Neural cell (in vitro differentiated cells): ENCODE results near the gene CLTCL1. TPM values are rescaled to one million over a fixed set of nuclear protein-coding genes. Genes with fewer than 3 reads are reported as not detected.

Experiments used
- H2AFZ ChIP-seq: fragments of 200-600, 300-800 bp; sonication (generic), shearing (Covaris generic); 2 replicates; pipeline ENCODE4 v1.6.0; 2014; ENCODE audit warnings: low read depth, mild to moderate bottlenecking, antibody characterized with exemption, low read length, moderate library complexity
- H3F3A ChIP-seq: fragments of 200-600 bp; shearing (Covaris generic); 2 replicates; pipeline ENCODE4 v1.6.1; 2016; ENCODE audit warnings: mild to moderate bottlenecking, moderate library complexity, mixed read lengths, antibody characterized with exemption, low read length; ENCODE audit not compliant: insufficient read depth, poor library complexity, severe bottlenecking
- H3K27ac ChIP-seq: fragments of 200-600, 300-800 bp; sonication (generic), shearing (Covaris generic); 2 replicates; pipeline ENCODE4 v1.5.1; 2014; ENCODE audit warnings: mild to moderate bottlenecking, low read length, moderate library complexity
- H3K27me3 ChIP-seq: fragments of 300-800, 200-600 bp; sonication (generic), shearing (Covaris generic); 2 replicates; pipeline ENCODE4 v1.6.0; 2014; ENCODE audit warnings: mild to moderate bottlenecking, low read depth, low read length, moderate library complexity; ENCODE audit not compliant: insufficient read depth
- H3K36me3 ChIP-seq: fragments of 300-800, 200-600 bp; sonication (generic), shearing (Covaris generic); 2 replicates; pipeline ENCODE4 v1.5.1; 2014; ENCODE audit warnings: mild to moderate bottlenecking, antibody characterized with exemption, low read length, moderate library complexity; ENCODE audit not compliant: insufficient read depth
- H3K4me2 ChIP-seq: fragments of 300-800, 200-600 bp; sonication (generic), shearing (Covaris generic); 2 replicates; pipeline ENCODE4 v1.6.0; 2014; ENCODE audit warnings: mild to moderate bottlenecking, low read length
- H3K4me3 ChIP-seq: fragments of 300-800, 200-600 bp; sonication (generic), shearing (Covaris generic); 2 replicates; pipeline ENCODE4 v1.5.1; 2014; ENCODE audit warnings: mild to moderate bottlenecking, low read length, moderate library complexity
- H3K79me2 ChIP-seq: fragments of 200-600 bp; shearing (Covaris generic); replicated peaks from 2 replicates; pipeline ENCODE4 v1.6.0; 2014; ENCODE audit warnings: mild to moderate bottlenecking, low read length, moderate library complexity; ENCODE audit not compliant: insufficient read depth
- H3K9ac ChIP-seq: fragments of 300-800, 200-600 bp; sonication (generic), shearing (Covaris generic); 2 replicates; pipeline ENCODE4 v1.6.1; 2016; ENCODE audit warnings: mild to moderate bottlenecking, low read length, mixed read lengths
- H3K9me2 ChIP-seq: fragments of 200-600 bp; shearing (Covaris generic); 2 replicates; pipeline ENCODE4 v1.6.1; 2016; ENCODE audit warnings: mild to moderate bottlenecking, low read length, mixed read lengths; ENCODE audit not compliant: insufficient read depth
- H3K9me3 ChIP-seq: fragments of 200-600, 300-800 bp; sonication (generic), shearing (Covaris generic); 2 replicates; pipeline ENCODE4 v1.6.1; 2016; ENCODE audit warnings: mild to moderate bottlenecking, mixed run types, low read length, moderate library complexity, mixed read lengths
- H4K20me1 ChIP-seq: fragments of 200-600 bp; shearing (Covaris generic); 2 replicates; pipeline ENCODE4 v1.6.1; 2016; ENCODE audit warnings: mild to moderate bottlenecking, mixed run types; ENCODE audit not compliant: insufficient read depth
- EP300 ChIP-seq: fragments of 450-650 bp; conservative IDR thresholded peaks from 2 replicates; pipeline ENCODE4 v1.6.1; 2014; ENCODE audit warnings: antibody characterized with exemption, mild to moderate bottlenecking, moderate library complexity; ENCODE audit not compliant: poor library complexity, severe bottlenecking
- EZH2 ChIP-seq: fragments of 200-600, 300-800 bp; shearing (Covaris generic), sonication (generic); IDR thresholded peaks from 2 replicates; pipeline ENCODE4 v1.6.1; 2014; ENCODE audit warnings: antibody characterized with exemption, low read length, borderline replicate concordance, mild to moderate bottlenecking; ENCODE audit not compliant: insufficient read depth, poor library complexity, severe bottlenecking
- MXI1 ChIP-seq: fragments of 450-650 bp; conservative IDR thresholded peaks from 2 replicates; pipeline ENCODE4 v1.6.1; 2014; ENCODE audit warnings: antibody characterized with exemption, mild to moderate bottlenecking; ENCODE audit not compliant: poor library complexity, severe bottlenecking
- POLR2AphosphoS5 ChIP-seq: IDR thresholded peaks from 2 replicates; pipeline ENCODE4 v1.6.1; 2012
- RAD21 ChIP-seq: fragments of 450-650 bp; conservative IDR thresholded peaks from 2 replicates; pipeline ENCODE4 v1.6.1; 2014; ENCODE audit warnings: antibody characterized with exemption, mild to moderate bottlenecking, moderate library complexity
- TAF1 ChIP-seq: IDR thresholded peaks from 2 replicates; pipeline ENCODE4 v1.6.1; 2012; ENCODE audit warnings: low read depth
- polyA plus RNA-seq: library from polyadenylated mRNA; depleted of rRNA; stranded (reverse); fragments of >200 nt; gene quantifications from 2 replicates; pipeline ENCODE4 v1.2.3, GENCODE V29; 2014
- TF ChIP-seq, protein P1 (sequence below): IDR thresholded peaks from 2 replicates; pipeline ENCODE4 v1.6.1; 2012; ENCODE audit warnings: borderline replicate concordance
- TF ChIP-seq, protein P2 (sequence below): fragments of 450-650 bp; IDR thresholded peaks from 2 replicates; pipeline ENCODE4 v1.5.1; 2014; ENCODE audit warnings: antibody characterized with exemption, mild to moderate bottlenecking, moderate library complexity; ENCODE audit not compliant: poor library complexity, severe bottlenecking

CLTCL1 gene
- polyA plus RNA-seq, 1 donor from 2014 or later: 7.8 TPM

DNA sequence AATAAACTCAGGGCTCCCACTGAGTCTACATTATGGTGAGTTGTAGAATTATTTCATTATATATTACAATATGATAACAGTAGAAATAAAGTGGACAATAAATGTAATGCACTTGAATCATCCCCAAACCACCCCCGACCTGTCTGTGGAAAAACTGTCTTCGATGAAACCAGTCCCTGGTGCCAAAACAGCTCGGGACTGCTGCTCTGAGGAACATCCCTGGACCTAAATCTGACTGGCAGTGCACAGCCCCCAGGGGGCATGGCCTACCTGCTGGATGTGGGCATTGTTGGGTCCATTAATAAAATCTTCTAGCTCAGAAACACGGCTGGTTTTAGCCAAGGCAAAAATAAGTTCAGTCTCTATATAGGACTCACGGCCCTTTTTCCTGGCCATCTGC, 83.6 kb downstream of the CLTCL1 start:
- Histone ChIP-seq H3K9me2 (no peaks in the 10 kb centered on the region), H4K20me1 (no peaks in the 10 kb centered on the region), H3K9me3 (no peaks in the 10 kb centered on the region), H3K9ac (no peak overlapping the region), H2AFZ (no peak overlapping the region), H3K36me3 (no peaks in the 10 kb centered on the region), H3K4me2 (no peak overlapping the region), H3K79me2 (no peaks in the 10 kb centered on the region), H3K27ac (no peak overlapping the region), H3K27me3 (no peaks in the 10 kb centered on the region), H3K4me3 (no peak overlapping the region), H3F3A (no peaks in the 10 kb centered on the region)
- TF ChIP-seq RAD21 (no peak), EZH2 (no peak)

DNA sequence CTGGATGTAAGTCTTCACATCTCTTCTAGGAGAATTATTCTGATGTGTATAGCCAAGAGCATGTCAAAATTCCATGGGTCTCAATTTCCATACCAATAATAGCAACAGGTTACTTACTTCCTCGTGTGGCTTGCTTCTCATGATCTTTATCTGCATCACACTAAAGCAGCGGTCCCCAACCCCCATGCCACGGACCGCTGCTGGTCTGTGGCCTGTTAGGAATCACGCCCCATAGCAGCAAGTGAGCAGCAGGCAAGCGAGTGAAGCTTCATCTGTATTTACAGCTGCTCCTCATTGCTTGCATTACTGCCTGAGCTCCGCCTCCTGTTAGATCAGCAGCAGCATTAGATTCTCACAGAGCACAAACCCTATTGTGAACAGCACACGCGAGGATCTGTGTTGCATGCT, 84.1 kb downstream of the CLTCL1 start:
- Histone ChIP-seq H3K9ac (no peak overlapping the region), H3K27me3 (no peaks in the 10 kb centered on the region), H3K4me3 (no peak overlapping the region), H3K27ac (no peak overlapping the region), H3K9me2 (no peaks in the 10 kb centered on the region), H3K4me2 (no peak overlapping the region), H3K36me3 (no peaks in the 10 kb centered on the region), H3F3A (no peaks in the 10 kb centered on the region), H3K79me2 (no peaks in the 10 kb centered on the region), H3K9me3 (no peaks in the 10 kb centered on the region), H2AFZ (no peak overlapping the region), H4K20me1 (no peaks in the 10 kb centered on the region)
- no peak for TF ChIP-seq TAF1
- no peak for TF ChIP-seq POLR2AphosphoS5
- TF ChIP-seq MXI1: no peak

DNA sequence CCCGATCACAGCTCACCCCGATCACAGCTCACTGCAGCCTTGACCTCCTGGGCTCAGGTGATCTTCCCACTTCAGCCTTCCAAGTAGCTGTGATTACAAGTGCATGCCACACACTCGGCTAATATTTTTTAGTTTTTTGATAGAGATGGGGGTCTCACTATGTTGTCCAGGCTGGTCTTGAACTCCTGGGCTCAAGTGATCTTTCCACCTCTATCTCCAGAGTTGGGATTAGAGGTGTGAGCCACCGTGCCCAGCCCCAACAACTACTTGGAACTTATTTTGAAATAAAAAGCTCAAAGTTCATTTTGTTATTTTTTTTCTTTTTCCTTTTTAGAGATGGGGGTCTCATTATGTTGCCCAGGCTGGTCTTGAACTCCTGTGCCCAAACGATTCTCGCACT, 85.2 kb downstream of the CLTCL1 start:
- H3K9me2 ChIP-seq: no peaks in the 10 kb centered on the region
- no peak overlapping the region for H3K4me2 ChIP-seq
- no peak overlapping the region for H3K27ac ChIP-seq
- H4K20me1 ChIP-seq: no peaks in the 10 kb centered on the region
- no peak overlapping the region for H3K4me3 ChIP-seq
- H3K27me3 ChIP-seq: no peaks in the 10 kb centered on the region
- no peaks in the 10 kb centered on the region for H3K79me2 ChIP-seq
- no peak overlapping the region for H2AFZ ChIP-seq
- H3K9ac ChIP-seq: no peak overlapping the region
- TF ChIP-seq TAF1 (no peak), MXI1 (no peak), POLR2AphosphoS5 (no peak), EP300 (no peak)
- TF ChIP-seq, protein P1, sequence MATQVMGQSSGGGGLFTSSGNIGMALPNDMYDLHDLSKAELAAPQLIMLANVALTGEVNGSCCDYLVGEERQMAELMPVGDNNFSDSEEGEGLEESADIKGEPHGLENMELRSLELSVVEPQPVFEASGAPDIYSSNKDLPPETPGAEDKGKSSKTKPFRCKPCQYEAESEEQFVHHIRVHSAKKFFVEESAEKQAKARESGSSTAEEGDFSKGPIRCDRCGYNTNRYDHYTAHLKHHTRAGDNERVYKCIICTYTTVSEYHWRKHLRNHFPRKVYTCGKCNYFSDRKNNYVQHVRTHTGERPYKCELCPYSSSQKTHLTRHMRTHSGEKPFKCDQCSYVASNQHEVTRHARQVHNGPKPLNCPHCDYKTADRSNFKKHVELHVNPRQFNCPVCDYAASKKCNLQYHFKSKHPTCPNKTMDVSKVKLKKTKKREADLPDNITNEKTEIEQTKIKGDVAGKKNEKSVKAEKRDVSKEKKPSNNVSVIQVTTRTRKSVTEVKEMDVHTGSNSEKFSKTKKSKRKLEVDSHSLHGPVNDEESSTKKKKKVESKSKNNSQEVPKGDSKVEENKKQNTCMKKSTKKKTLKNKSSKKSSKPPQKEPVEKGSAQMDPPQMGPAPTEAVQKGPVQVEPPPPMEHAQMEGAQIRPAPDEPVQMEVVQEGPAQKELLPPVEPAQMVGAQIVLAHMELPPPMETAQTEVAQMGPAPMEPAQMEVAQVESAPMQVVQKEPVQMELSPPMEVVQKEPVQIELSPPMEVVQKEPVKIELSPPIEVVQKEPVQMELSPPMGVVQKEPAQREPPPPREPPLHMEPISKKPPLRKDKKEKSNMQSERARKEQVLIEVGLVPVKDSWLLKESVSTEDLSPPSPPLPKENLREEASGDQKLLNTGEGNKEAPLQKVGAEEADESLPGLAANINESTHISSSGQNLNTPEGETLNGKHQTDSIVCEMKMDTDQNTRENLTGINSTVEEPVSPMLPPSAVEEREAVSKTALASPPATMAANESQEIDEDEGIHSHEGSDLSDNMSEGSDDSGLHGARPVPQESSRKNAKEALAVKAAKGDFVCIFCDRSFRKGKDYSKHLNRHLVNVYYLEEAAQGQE: no peak
- H3F3A ChIP-seq: no peaks in the 10 kb centered on the region
- H3K9me3 ChIP-seq: no peaks in the 10 kb centered on the region
- H3K36me3 ChIP-seq: no peaks in the 10 kb centered on the region

DNA sequence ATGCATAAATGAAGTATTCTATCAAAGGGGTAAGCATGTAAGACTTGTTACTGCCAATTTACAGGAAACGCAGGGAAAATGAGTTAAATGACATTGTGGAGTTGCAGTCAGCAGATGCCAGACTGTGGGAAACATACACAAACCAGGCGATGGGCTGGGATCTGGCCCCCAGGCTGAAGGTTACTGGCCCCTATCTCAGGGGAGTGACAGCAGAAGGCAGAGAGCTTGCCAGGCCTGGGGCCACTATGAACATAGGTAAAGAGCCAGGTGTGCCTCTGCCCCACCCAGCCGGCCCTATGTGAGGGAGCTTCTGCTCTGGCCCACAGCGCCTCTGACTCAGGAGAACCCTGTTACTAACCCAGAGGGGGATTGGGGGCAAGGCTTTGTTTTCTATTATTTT, 86.9 kb downstream of the CLTCL1 start:
- Histone ChIP-seq H3K9ac (no peak overlapping the region), H3K4me3 (no peak overlapping the region), H3K36me3 (no peaks in the 10 kb centered on the region), H3F3A (no peaks in the 10 kb centered on the region), H3K27ac (no peak overlapping the region), H2AFZ (no peak overlapping the region), H4K20me1 (no peaks in the 10 kb centered on the region), H3K27me3 (no peaks in the 10 kb centered on the region), H3K9me2 (no peaks in the 10 kb centered on the region), H3K9me3 (no peaks in the 10 kb centered on the region), H3K4me2 (no peak overlapping the region), H3K79me2 (no peaks in the 10 kb centered on the region)
- TF ChIP-seq EP300 (no peak), POLR2AphosphoS5 (no peak), RAD21 (no peak), EZH2 (no peak)
- TF ChIP-seq, protein P1: no peak
- TF ChIP-seq, protein P2, sequence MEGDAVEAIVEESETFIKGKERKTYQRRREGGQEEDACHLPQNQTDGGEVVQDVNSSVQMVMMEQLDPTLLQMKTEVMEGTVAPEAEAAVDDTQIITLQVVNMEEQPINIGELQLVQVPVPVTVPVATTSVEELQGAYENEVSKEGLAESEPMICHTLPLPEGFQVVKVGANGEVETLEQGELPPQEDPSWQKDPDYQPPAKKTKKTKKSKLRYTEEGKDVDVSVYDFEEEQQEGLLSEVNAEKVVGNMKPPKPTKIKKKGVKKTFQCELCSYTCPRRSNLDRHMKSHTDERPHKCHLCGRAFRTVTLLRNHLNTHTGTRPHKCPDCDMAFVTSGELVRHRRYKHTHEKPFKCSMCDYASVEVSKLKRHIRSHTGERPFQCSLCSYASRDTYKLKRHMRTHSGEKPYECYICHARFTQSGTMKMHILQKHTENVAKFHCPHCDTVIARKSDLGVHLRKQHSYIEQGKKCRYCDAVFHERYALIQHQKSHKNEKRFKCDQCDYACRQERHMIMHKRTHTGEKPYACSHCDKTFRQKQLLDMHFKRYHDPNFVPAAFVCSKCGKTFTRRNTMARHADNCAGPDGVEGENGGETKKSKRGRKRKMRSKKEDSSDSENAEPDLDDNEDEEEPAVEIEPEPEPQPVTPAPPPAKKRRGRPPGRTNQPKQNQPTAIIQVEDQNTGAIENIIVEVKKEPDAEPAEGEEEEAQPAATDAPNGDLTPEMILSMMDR: no peak
